Measurements from ENCODE around the gene TCAP.

Gene TCAP

DNA sequence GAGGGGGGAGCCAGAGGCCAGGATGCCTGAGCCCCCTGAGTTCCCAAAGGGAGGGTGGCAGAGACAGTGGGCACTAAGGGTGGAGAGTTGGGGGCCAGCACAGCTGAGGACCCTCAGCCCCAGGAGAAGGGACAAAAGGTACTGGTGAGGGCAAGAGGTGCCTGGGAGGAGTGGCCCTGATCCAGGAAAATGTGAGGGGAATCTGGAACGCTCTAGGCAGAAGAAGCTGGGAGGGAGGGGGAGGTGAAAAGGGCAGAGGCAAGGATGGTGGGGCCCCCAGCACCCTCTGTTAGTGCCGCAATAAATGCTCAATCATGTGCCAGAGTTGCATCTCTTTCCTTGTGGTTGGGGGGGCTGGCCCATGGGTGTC, 1.1 kb downstream of the TCAP start:
- peak in 3 of 51 donors; percentile 20 to 64 (median 45) for DNase-seq

GRCh38 chr17:39666601-39667261, 1.6 kb downstream of the TCAP start:
- DNase-seq = peak in 35 of 51 donors; percentile 13 to 84 (median 45)

GRCh38 chr17:39667262-39667944, 2.3 kb downstream of the TCAP start:
- peak in 14 of 51 donors; percentile 21 to 61 (median 33) for DNase-seq

- peak in 28 of 51 donors; percentile 11 to 64 (median 39) for DNase-seq
These were observed 3.1 kb downstream of the TCAP start, which contains the start of gene PNMT for GRCh38 chr17:39667945-39668924. Gene PNMT (plus strand): TSS chr17:39668453. CDS start chr17:39668476, 23 bp downstream.

DNA sequence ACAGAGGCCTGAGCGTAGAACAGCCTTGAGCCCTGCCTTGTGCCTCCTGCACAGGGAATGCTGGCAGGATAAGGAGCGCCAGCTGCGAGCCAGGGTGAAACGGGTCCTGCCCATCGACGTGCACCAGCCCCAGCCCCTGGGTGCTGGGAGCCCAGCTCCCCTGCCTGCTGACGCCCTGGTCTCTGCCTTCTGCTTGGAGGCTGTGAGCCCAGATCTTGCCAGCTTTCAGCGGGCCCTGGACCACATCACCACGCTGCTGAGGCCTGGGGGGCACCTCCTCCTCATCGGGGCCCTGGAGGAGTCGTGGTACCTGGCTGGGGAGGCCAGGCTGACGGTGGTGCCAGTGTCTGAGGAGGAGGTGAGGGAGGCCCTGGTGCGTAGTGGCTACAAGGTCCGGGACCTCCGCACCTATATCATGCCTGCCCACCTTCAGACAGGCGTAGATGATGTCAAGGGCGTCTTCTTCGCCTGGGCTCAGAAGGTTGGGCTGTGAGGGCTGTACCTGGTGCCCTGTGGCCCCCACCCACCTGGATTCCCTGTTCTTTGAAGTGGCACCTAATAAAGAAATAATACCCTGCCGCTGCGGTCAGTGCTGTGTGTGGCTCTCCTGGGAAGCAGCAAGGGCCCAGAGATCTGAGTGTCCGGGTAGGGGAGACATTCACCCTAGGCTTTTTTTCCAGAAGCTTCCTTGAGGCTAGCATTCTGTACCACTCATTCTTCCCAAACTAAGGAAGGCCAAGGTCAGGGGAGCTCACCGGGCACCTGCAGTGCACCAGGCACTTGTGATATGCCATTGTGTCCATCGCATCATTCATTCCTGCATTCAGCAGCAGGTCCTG, 5.0 kb downstream of the TCAP start:
- no peak for DNase-seq

- DNase-seq = no peak
These were observed 5.6 kb downstream of the TCAP start for GRCh38 chr17:39670746-39671145.

- peak in 14 of 51 donors; percentile 10 to 49 (median 32) for DNase-seq
These were observed 6.7 kb downstream of the TCAP start for GRCh38 chr17:39671651-39672521.

- DNase-seq = no peak
These were observed 7.6 kb downstream of the TCAP start for GRCh38 chr17:39672522-39673334.

- no peak for DNase-seq
These were observed 8.4 kb downstream of the TCAP start for GRCh38 chr17:39673335-39674081.

GRCh38 chr17:39674179-39674578, 9.0 kb downstream of the TCAP start:
- no peak for DNase-seq

- DNase-seq = no peak
These were observed 9.7 kb downstream of the TCAP start for GRCh38 chr17:39674702-39675389.

DNA sequence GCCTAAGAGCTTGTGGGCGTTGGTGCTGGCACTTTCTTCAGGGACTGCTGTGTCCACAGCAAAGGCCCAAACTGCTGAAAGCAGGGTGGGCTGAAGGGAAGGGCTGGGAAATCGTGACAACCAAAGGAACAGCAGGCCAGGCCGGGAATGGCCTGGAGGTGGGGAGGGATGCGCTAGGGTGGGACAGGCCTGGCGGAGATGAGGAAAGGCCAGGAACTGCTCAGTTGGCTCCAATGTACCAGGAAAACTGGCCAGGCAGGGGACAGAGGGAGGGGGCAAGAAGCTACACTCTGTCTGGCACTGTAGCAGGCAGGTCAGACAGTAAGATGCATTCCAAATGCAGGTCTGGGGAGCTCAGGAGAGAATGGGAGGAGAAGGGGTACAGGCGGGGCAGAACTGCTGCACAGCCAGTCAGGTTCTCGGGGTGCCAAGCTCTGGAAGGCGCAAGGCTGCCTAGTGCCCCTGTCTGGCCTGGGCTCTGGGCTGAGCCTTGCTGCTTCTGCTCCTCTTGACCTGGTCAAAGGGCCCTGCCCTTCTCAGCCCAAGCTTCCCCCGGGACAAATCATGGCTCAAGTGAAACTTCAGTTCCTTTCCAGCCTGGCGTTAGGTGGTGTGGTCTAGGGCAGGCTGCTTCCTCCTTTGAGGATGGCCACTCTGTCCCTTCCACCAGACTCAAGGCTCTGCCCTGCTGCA, 10.4 kb downstream of the TCAP start:
- DNase-seq = no peak

DNA sequence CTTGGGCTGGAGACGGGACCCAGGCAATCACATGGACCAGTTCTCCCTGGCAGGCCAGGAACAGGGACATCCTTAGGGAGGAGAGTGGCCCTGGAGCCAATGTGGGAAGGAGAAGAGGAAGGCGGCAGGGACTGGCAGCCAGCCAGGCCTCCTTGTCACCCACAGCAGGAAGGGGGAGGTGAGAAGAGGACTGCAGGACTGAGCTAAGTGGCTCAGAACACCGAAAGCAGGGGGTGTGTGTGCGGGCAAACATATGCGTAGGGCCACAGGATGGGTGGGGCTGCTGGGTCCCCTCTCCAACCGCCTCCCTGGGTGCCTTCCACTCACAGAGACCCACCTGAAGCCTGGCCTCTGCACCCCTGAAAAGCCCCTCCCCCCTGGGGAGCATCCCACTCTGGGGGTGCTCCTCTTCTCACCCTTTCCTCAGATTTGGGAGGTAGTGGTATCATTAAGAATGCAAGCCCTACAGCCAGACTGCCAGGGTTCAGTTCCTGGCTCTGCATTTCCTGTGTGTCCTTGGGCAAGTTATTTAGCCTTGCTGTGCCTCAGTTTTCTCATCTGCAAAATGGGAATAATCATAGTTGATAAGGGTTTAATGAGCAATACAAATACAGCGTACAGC, 11.2 kb downstream of the TCAP start:
- peak in 20 of 51 donors; percentile 17 to 72 (median 40) for DNase-seq

GRCh38 chr17:39677072-39677471, 11.9 kb downstream of the TCAP start:
- DNase-seq = no peak

DNA sequence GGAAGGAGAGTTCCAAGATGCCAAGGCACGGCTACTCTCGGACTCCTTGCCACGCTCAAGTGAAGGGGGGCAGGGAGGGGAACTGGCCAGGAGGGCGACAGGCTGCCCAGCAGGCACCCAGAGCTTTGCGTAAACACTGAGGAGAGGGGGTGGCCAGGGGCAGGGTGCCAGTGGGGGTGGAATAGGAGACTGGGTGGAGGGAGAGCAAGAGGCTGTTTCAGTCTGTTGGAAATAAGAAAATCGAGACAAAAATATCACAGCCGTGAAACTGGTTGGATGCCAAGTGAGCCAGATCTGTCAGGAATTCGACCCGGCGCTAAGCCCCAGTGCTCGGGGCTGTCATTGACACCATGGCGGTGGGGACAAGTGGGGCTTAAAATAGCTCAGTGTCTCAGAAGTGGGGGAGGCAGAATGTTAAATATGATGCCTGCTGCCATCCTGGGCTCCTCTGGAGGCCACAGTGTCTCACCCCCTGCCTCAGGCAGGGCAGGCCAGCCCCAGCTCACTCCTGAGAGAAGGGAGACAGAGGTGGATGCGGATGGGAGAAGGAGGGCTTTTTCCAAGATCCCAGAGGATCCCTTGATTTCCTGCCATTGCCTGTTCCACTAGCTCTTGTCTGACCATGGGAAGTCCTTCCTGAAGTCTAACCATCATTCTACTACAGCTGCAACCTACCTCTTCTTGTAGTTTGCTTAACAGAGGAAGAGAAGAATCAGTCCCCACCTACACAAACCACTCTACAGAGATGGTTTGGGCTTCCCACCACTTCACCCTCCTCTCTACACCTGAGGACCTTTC, 12.6 kb downstream of the TCAP start:
- peak in 18 of 51 donors; percentile 23 to 57 (median 34) for DNase-seq
